ENCODE results near the gene C2orf76. TPM values are rescaled to one million over a fixed set of nuclear protein-coding genes. Genes with fewer than 3 reads are reported as not detected.
A peak's percentile ranks its signal among the peaks of the same experiment; 100 is the strongest.

C2orf76 gene
- total RNA-seq, result 10 to 100 TPM in 2 of 4 donors, 1 to 10 TPM in 2; 5.3 to 19.9 (median 13.3) TPM

GRCh38 chr2:119366649-119367471, at the start of gene C2orf76, which contains the start of gene DBI:
C2orf76 (minus strand) TSS chr2:119366834; CDS start chr2:119339959, 26,875 bp downstream.
DBI (plus strand) TSS chr2:119366977; CDS start chr2:119367052, 75 bp downstream.
- intact Hi-C loops (cut with DNase I), result no loop called here
- H3K36me3 ChIP-seq, result peaks cover 18 to 32% of the 10 kb centered on the region in 2 donors
- H3K4me1 ChIP-seq, result peaks cover 15 to 25% of the 10 kb centered on the region in 2 donors
- H3K4me3 ChIP-seq (replicated peaks in 1 of 3), result peak within 1 kb of the TSS; percentile 66 to 86 (median 85)
- 0% methylated on average over 31 to 46 of the region's 65 CpGs for WGBS, 2 donors
- H3K27me3 ChIP-seq, result no peaks in the 10 kb centered on the region
- DNase-seq, result peak; percentile 95 to 96
- TF ChIP-seq CTCF (IDR thresholded peaks at IDR 0.05) (peak in 1 of 6 experiments; percentile 11), POLR2A (IDR thresholded peaks at IDR 0.05) (peak; percentile 88 to 98)
- H3K27ac ChIP-seq, result peak within 1 kb of the TSS; percentile 60 to 84 (median 74)
- no peaks in the 10 kb centered on the region for H3K9me3 ChIP-seq

- Histone ChIP-seq H3K27ac (no peak overlapping the region), H3K36me3 (no peaks in the 10 kb centered on the region), H3K9me3 (no peaks in the 10 kb centered on the region), H3K27me3 (no peaks in the 10 kb centered on the region), H3K4me1 (no peaks in the 10 kb centered on the region), H3K4me3 (replicated peaks in 1 of 3) (no peak overlapping the region)
- TF ChIP-seq CTCF (IDR thresholded peaks at IDR 0.05), result no peak
- no peak for TF ChIP-seq POLR2A (IDR thresholded peaks at IDR 0.05)
- intact Hi-C loops (cut with DNase I), result no loop called here
- WGBS, 2 donors, result 64 to 75% methylated on average over 1 of the region's 1 CpG
- no peak for DNase-seq
These were observed 49.0 kb upstream of the C2orf76 start for GRCh38 chr2:119415630-119416029.

GRCh38 chr2:119414894-119415293, 48.3 kb upstream of the C2orf76 start:
- intact Hi-C loops (cut with DNase I), result no loop called here
- DNase-seq, result no peak
- Histone ChIP-seq H3K36me3 (no peaks in the 10 kb centered on the region), H3K9me3 (no peaks in the 10 kb centered on the region), H3K27me3 (no peaks in the 10 kb centered on the region), H3K27ac (no peak overlapping the region), H3K4me3 (replicated peaks in 1 of 3) (no peak overlapping the region), H3K4me1 (no peaks in the 10 kb centered on the region)
- 84 to 91% methylated on average over 3 of the region's 3 CpGs for WGBS, 2 donors
- TF ChIP-seq CTCF (IDR thresholded peaks at IDR 0.05), result no peak
- TF ChIP-seq POLR2A (IDR thresholded peaks at IDR 0.05), result no peak

GRCh38 chr2:119409506-119409905, 42.9 kb upstream of the C2orf76 start:
- no peak for DNase-seq
- H3K27me3 ChIP-seq, result no peaks in the 10 kb centered on the region
- TF ChIP-seq CTCF (IDR thresholded peaks at IDR 0.05), result no peak
- no peak for TF ChIP-seq POLR2A (IDR thresholded peaks at IDR 0.05)
- 84 to 89% methylated on average over 4 of the region's 4 CpGs for WGBS, 2 donors
- H3K4me3 ChIP-seq (replicated peaks in 1 of 3), result no peak overlapping the region
- intact Hi-C loops (cut with DNase I), result no loop called here
- H3K4me1 ChIP-seq, result peaks cover 0 to 4% of the 10 kb centered on the region in 2 donors
- no peaks in the 10 kb centered on the region for H3K36me3 ChIP-seq
- no peak overlapping the region for H3K27ac ChIP-seq
- no peaks in the 10 kb centered on the region for H3K9me3 ChIP-seq

GRCh38 chr2:119408221-119408619, 41.6 kb upstream of the C2orf76 start:
- TF ChIP-seq CTCF (IDR thresholded peaks at IDR 0.05) (no peak), POLR2A (IDR thresholded peaks at IDR 0.05) (no peak)
- H3K36me3 ChIP-seq, result no peaks in the 10 kb centered on the region
- intact Hi-C loops (cut with DNase I), result no loop called here

More at GRCh38 chr2:119408221-119408619, 41.6 kb upstream of the C2orf76 start:
- WGBS, 2 donors, result 31 to 46% methylated on average over 5 of the region's 5 CpGs
- Histone ChIP-seq H3K4me1 (peaks cover 0 to 5% of the 10 kb centered on the region in 2 donors), H3K27me3 (no peaks in the 10 kb centered on the region), H3K4me3 (replicated peaks in 1 of 3) (no peak overlapping the region), H3K9me3 (no peaks in the 10 kb centered on the region), H3K27ac (no peak overlapping the region)
- DNase-seq, result peak; percentile 35 to 60

Measured in thyroid gland (tissue), 4 donors.